Astrocyte (in vitro differentiated cells and primary cell): ENCODE data around the gene CACNA1D. TPM values are rescaled to one million over a fixed set of nuclear protein-coding genes. Genes with fewer than 3 reads are reported as not detected.

Experiments used
- DNase-seq: peaks from one replicate; pipeline ENCODE4 v3.0.0-alpha.2; 2010; ENCODE audit warnings: low read depth
- FAIRE-seq: peaks from 2 replicates; lab custom pipeline; 2011; peaks lifted over from hg19 to GRCh38; lab: Jason Lieb, UNC
- H2AFZ ChIP-seq: 2 replicates; pipeline ENCODE4 v1.6.0; 2012; ENCODE audit warnings: low read depth, low read length, inconsistent platforms
- H3K27ac ChIP-seq: 2 replicates; pipeline ENCODE4 v1.5.1; 2011; ENCODE audit warnings: low read depth, low read length, inconsistent platforms
- H3K27me3 ChIP-seq: 2 replicates; pipeline ENCODE4 v1.6.0; 2011; ENCODE audit warnings: low read length, inconsistent platforms; ENCODE audit not compliant: insufficient read depth
- H3K36me3 ChIP-seq: 2 replicates; pipeline ENCODE4 v1.5.1; 2011; ENCODE audit warnings: low read length, inconsistent platforms; ENCODE audit not compliant: insufficient read depth
- H3K4me1 ChIP-seq: 2 replicates; pipeline ENCODE4 v1.5.1; 2011; ENCODE audit warnings: low read length, inconsistent platforms; ENCODE audit not compliant: insufficient read depth
- H3K4me2 ChIP-seq: 2 replicates; pipeline ENCODE4 v1.6.0; 2012; ENCODE audit warnings: low read length, inconsistent platforms
- H3K4me3 ChIP-seq: 2 replicates; pipeline ENCODE4 v1.5.1; 2011; ENCODE audit warnings: low read depth, mild to moderate bottlenecking, low read length, inconsistent platforms; ENCODE audit not compliant: insufficient read depth
- H3K79me2 ChIP-seq: 2 replicates; pipeline ENCODE4 v1.6.0; 2012; ENCODE audit warnings: mild to moderate bottlenecking, low read length, inconsistent platforms; ENCODE audit not compliant: insufficient read depth
- H3K9ac ChIP-seq: 2 replicates; pipeline ENCODE4 v1.6.0; 2012; ENCODE audit warnings: mild to moderate bottlenecking, low read length, inconsistent platforms
- H3K9me3 ChIP-seq: 2 replicates; pipeline ENCODE4 v1.5.1; 2012; ENCODE audit warnings: low read depth, mild to moderate bottlenecking, low read length, inconsistent platforms; ENCODE audit not compliant: insufficient read depth
- H4K20me1 ChIP-seq: 2 replicates; pipeline ENCODE4 v1.6.0; 2012; ENCODE audit warnings: low read length, inconsistent platforms; ENCODE audit not compliant: insufficient read depth
- H3K27ac Mint-ChIP-seq: one replicate; pipeline ENCODE4 v1.8.0; 2021; ENCODE audit warnings: mild to moderate bottlenecking, mixed read lengths; ENCODE audit not compliant: unreplicated experiment
- H3K27me3 Mint-ChIP-seq: one replicate; pipeline ENCODE4 v1.8.0; 2021; ENCODE audit warnings: low read depth, mixed read lengths; ENCODE audit not compliant: unreplicated experiment
- H3K36me3 Mint-ChIP-seq: one replicate; pipeline ENCODE4 v1.8.0; 2021; ENCODE audit warnings: low read depth, mixed read lengths; ENCODE audit not compliant: unreplicated experiment
- H3K4me1 Mint-ChIP-seq: one replicate; pipeline ENCODE4 v1.8.0; 2021; ENCODE audit warnings: low read depth, mixed read lengths; ENCODE audit not compliant: unreplicated experiment
- H3K4me3 Mint-ChIP-seq: one replicate; pipeline ENCODE4 v1.8.0; 2021; ENCODE audit warnings: mild to moderate bottlenecking, moderate library complexity, mixed read lengths; ENCODE audit not compliant: unreplicated experiment
- H3K9me3 Mint-ChIP-seq: one replicate; pipeline ENCODE4 v1.8.0; 2021; ENCODE audit warnings: mild to moderate bottlenecking, mixed read lengths; ENCODE audit not compliant: unreplicated experiment
- EZH2 ChIP-seq: IDR thresholded peaks from 2 replicates; pipeline ENCODE4 v1.6.1; 2012; ENCODE audit warnings: mild to moderate bottlenecking, low read length, inconsistent platforms; ENCODE audit not compliant: insufficient read depth
- total RNA-seq: library from RNA; stranded (reverse); gene quantifications from 2 replicates; pipeline ENCODE4 v1.2.1, GENCODE V29; 2021
- TF ChIP-seq, protein P1 (sequence below): IDR thresholded peaks from 2 replicates; pipeline ENCODE4 v1.5.1; 2011; ENCODE audit warnings: low read depth, mild to moderate bottlenecking, inconsistent platforms, low read length, moderate library complexity; ENCODE audit not compliant: insufficient read depth

Gene CACNA1D
- total RNA-seq, 1 donor from 2014 or later, result 0.41 TPM

DNA sequence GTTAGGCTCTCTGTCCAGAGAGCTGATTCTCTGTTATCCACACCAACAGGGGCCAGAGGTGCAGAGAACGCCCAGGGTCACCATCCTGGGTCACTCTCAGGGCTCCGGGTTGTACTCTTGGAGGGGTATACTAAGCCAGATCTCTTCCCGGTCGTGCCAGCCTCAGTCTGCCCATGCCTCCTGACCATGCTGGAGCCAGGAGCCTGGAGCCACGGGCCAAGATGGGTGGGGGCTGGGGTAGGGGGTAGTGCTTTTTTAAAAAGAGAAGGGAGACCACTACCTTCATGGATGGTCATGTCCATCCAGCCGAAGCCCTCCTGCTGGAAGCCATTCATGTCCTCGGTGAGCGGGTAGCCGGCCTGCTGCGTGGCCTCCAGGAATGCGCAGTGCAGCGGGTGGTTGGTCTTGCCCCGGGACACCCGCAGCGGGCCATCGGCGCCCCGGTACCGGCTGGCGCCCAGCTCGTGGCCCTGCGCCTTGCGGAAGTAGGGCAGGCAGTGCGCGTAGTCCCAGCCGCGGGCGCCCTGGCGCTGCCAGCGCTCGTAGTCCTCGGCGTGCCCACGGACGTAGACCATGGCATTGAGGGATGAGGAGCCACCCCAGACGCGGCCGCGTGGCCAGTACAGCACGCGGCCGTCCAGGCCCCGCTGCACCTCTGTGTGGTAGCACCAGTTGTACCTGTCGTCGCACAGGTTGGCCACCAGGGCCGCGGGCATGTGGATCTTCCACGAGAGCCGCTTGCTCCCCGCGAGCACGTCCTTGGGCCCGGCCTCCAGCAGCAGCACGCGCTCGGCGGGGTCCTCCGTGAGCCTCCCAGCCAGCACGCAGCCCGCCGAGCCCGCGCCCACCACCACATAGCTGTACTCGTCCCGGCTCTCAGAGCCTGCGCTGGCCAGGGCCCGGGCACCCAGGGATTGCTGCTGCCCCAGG is 328.9 kb downstream of the CACNA1D start:
- no peak overlapping the region for H3K4me2 ChIP-seq
- no peak overlapping the region for H3K4me3 ChIP-seq
- no peaks in the 10 kb centered on the region for H3K4me1 ChIP-seq
- no peaks in the 10 kb centered on the region for H4K20me1 ChIP-seq
- no peaks in the 10 kb centered on the region for H3K9me3 Mint-ChIP-seq
- no peaks in the 10 kb centered on the region for H3K9me3 ChIP-seq
- no peak overlapping the region for H2AFZ ChIP-seq
- H3K9ac ChIP-seq, result no peak overlapping the region
- TF ChIP-seq, protein P1, sequence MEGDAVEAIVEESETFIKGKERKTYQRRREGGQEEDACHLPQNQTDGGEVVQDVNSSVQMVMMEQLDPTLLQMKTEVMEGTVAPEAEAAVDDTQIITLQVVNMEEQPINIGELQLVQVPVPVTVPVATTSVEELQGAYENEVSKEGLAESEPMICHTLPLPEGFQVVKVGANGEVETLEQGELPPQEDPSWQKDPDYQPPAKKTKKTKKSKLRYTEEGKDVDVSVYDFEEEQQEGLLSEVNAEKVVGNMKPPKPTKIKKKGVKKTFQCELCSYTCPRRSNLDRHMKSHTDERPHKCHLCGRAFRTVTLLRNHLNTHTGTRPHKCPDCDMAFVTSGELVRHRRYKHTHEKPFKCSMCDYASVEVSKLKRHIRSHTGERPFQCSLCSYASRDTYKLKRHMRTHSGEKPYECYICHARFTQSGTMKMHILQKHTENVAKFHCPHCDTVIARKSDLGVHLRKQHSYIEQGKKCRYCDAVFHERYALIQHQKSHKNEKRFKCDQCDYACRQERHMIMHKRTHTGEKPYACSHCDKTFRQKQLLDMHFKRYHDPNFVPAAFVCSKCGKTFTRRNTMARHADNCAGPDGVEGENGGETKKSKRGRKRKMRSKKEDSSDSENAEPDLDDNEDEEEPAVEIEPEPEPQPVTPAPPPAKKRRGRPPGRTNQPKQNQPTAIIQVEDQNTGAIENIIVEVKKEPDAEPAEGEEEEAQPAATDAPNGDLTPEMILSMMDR, result no peak
- no peak for TF ChIP-seq EZH2
- H3K79me2 ChIP-seq, result no peaks in the 10 kb centered on the region
- H3K4me1 Mint-ChIP-seq, result peaks cover 17% of the 10 kb centered on the region
- no peaks in the 10 kb centered on the region for H3K36me3 ChIP-seq
- DNase-seq (no peak), FAIRE-seq (no peak)
- peaks cover under 1% of the 10 kb centered on the region for H3K27me3 Mint-ChIP-seq
- no peak overlapping the region for H3K4me3 Mint-ChIP-seq
- no peak overlapping the region for H3K27ac ChIP-seq
- no peaks in the 10 kb centered on the region for H3K27me3 ChIP-seq
- no peaks in the 10 kb centered on the region for H3K36me3 Mint-ChIP-seq
- H3K27ac Mint-ChIP-seq, result no peak overlapping the region

DNA sequence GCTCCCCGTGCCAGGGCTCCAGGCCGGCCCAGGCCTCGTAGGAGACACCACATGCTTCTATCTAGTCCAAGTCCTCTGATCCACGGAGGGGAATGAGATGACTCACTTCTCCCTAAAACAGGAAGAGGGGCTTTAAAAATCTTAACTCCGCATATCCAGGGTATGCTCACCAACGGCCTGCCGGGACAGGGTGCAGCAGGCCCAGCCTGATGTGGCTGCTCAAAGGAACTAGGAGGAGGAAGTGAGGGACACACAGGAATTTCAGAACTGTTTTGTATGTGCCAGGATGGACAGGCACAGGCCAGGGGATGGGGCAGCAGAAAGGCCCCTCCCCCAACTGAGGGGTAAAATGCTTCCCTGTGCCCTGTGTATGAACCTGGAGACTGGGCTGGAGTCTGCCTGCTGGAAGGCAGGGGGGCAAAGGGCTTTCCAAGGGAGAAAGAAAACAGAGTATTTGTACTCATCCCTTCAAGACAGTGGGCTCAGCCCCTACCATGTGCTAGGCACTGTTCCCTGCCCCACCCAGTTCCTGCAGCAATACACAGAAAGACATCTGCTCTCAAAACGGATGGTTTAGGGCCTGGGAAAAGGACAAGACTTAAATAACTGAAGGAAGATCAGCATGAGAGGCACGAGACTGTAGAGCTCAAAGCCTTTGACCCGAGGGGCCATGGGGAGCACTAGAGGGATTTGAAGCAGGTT is 329.7 kb downstream of the CACNA1D start:
- Mint-ChIP-seq H3K4me1 (peaks cover 17% of the 10 kb centered on the region), H3K27me3 (no peaks in the 10 kb centered on the region), H3K9me3 (no peaks in the 10 kb centered on the region), H3K4me3 (no peak overlapping the region), H3K27ac (no peak overlapping the region), H3K36me3 (no peaks in the 10 kb centered on the region)
- TF ChIP-seq EZH2, result no peak
- TF ChIP-seq, protein P1, result no peak
- Histone ChIP-seq H3K4me3 (no peak overlapping the region), H4K20me1 (no peaks in the 10 kb centered on the region), H3K36me3 (no peaks in the 10 kb centered on the region), H3K9me3 (no peaks in the 10 kb centered on the region), H3K4me1 (no peaks in the 10 kb centered on the region), H3K9ac (no peak overlapping the region), H2AFZ (no peak overlapping the region), H3K27ac (no peak overlapping the region), H3K27me3 (no peaks in the 10 kb centered on the region), H3K79me2 (no peaks in the 10 kb centered on the region), H3K4me2 (no peak overlapping the region)
- DNase-seq (no peak), FAIRE-seq (no peak)
